ENCODE data around the gene ITGB6.
"Not testable (repeated sequence)": the region's sequence is repeated elsewhere in the genome, so short reads cannot be mapped to it uniquely, and the experiment has no call there.

The ITGB6 gene

GRCh38 chr2:160139991-160140390 lies 60.1 kb downstream of the ITGB6 start:
- no peak for DNase-seq (ENCODE audit: low read depth)

GRCh38 chr2:160139350-160139749 lies 60.7 kb downstream of the ITGB6 start:
- DNase-seq (ENCODE audit: low read depth): no peak

GRCh38 chr2:160138406-160138805 lies 61.7 kb downstream of the ITGB6 start:
- no peak for DNase-seq (ENCODE audit: low read depth)

GRCh38 chr2:160137464-160137863 lies 62.6 kb downstream of the ITGB6 start:
- DNase-seq (ENCODE audit: low read depth): no peak

- DNase-seq (ENCODE audit: low read depth): no peak
Observed at GRCh38 chr2:160132761-160133160, 67.3 kb downstream of the ITGB6 start.

GRCh38 chr2:160126756-160127155 lies 73.3 kb downstream of the ITGB6 start:
- DNase-seq (ENCODE audit: low read depth): no peak

- DNase-seq (ENCODE audit: low read depth): no peak
Observed at GRCh38 chr2:160126315-160126714, 73.8 kb downstream of the ITGB6 start.

GRCh38 chr2:160125828-160126227 lies 74.2 kb downstream of the ITGB6 start:
- no peak for DNase-seq (ENCODE audit: low read depth)

- no peak for DNase-seq (ENCODE audit: low read depth)
Observed at GRCh38 chr2:160125366-160125765, 74.7 kb downstream of the ITGB6 start.

GRCh38 chr2:160124571-160124970 lies 75.5 kb downstream of the ITGB6 start:
- no peak for DNase-seq (ENCODE audit: low read depth)

- DNase-seq (ENCODE audit: low read depth): not testable (repeated sequence)
Observed at GRCh38 chr2:160114721-160115120, 85.4 kb downstream of the ITGB6 start.

- no peak for DNase-seq (ENCODE audit: low read depth)
Observed at GRCh38 chr2:160114020-160114419, 86.1 kb downstream of the ITGB6 start.

GRCh38 chr2:160111951-160112798 lies 87.9 kb downstream of the ITGB6 start:
- DNase-seq (ENCODE audit: low read depth): no peak

GRCh38 chr2:160110674-160111239 lies 89.3 kb downstream of the ITGB6 start:
- no peak for DNase-seq (ENCODE audit: low read depth)

GRCh38 chr2:160109939-160110673 lies 90.0 kb downstream of the ITGB6 start:
- peak; percentile 14 for DNase-seq (ENCODE audit: low read depth)

- DNase-seq (ENCODE audit: low read depth): no peak
Observed at GRCh38 chr2:160109243-160109642, 90.8 kb downstream of the ITGB6 start.

GRCh38 chr2:160108646-160109045 lies 91.4 kb downstream of the ITGB6 start:
- DNase-seq (ENCODE audit: low read depth): no peak

GRCh38 chr2:160105366-160105765 lies 94.7 kb downstream of the ITGB6 start:
- DNase-seq (ENCODE audit: low read depth): no peak

- no peak for DNase-seq (ENCODE audit: low read depth)
Observed at GRCh38 chr2:160104115-160104514, 96.0 kb downstream of the ITGB6 start.

- DNase-seq (ENCODE audit: low read depth): no peak
Observed at GRCh38 chr2:160097326-160097725, 102.7 kb downstream of the ITGB6 start.

GRCh38 chr2:160096409-160096808 lies 103.7 kb downstream of the ITGB6 start:
- DNase-seq (ENCODE audit: low read depth): no peak

GRCh38 chr2:160092445-160092844 lies 107.6 kb downstream of the ITGB6 start:
- DNase-seq (ENCODE audit: low read depth): no peak

GRCh38 chr2:160091381-160091780 lies 108.7 kb downstream of the ITGB6 start:
- no peak for DNase-seq (ENCODE audit: low read depth)
